NCI-H2171 (cell line): ENCODE data around the gene APBB2.
"Not testable (repeated sequence)": the region's sequence is repeated elsewhere in the genome, so short reads cannot be mapped to it uniquely, and the experiment has no call there.

Experiments
- DNase-seq: peaks from one replicate; lab custom pipeline; 2025; lab: John Stamatoyannopoulos, UW

APBB2 gene

DNA sequence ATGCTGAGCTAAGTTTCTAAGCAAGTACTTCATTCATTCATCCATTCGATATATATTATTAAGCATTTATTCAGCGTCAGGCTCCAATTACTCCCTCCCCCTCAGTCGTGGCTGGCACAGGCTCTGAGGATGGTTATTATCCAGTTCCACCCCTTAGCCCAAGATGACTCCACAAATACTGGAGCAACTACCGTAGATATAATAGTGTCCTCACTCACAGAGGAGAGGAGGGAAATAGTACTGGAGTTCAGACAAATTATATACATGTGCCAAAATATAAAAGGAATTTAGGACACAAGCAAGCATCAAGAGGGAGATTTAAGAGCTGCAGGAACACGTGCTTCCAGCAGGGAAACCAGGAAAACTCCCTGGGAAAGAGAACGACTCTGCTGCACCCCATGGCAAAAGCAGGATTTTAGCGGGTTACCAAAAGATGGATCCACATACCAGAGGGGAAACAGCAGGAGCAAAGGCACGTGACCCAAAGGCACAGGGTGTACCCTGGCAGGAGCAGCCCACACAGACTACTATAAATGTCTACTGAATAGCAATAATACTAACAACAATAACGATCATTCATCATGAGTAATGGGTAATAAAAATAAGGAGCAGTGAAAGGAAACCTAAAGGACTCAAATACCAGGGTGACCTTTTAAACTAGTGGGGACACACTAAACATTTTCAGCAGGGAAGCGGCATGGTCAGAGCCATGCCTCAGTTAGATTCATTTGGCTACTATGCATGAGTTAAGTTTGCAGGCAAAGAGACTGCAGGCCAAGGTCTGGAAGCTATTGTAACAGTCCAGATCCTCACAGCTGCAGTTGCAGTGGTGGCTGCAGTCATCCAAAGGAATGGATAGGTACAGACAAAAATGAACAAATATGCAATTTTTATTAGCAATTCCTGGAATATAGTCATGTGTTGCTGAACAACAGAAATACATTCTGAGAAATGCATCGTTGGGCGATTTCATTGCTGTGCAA, 153.7 kb downstream of the APBB2 start:
- DNase-seq, result no peak

DNA sequence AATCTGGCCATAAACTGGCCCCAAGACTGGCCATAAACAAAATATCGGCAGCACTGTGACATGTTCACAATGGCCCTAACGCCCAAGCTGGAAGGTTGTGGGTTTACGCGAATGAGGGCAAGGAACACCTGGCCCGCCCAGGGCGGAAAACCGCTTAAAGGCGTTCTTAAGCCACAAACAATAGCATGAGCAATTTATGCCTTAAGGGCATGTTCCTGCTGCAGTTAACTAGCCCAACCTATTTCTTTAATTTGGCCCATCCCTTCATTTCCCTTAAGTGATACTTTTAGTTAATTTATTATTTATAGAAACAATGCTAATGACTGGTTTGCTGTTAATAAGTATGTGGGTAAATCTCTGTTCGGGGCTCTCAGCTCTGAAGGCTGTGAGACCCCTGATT, 154.9 kb downstream of the APBB2 start:
- DNase-seq, result not testable (repeated sequence)

GRCh38 chr4:41058426-41058825, 155.9 kb downstream of the APBB2 start:
- no peak for DNase-seq

DNA sequence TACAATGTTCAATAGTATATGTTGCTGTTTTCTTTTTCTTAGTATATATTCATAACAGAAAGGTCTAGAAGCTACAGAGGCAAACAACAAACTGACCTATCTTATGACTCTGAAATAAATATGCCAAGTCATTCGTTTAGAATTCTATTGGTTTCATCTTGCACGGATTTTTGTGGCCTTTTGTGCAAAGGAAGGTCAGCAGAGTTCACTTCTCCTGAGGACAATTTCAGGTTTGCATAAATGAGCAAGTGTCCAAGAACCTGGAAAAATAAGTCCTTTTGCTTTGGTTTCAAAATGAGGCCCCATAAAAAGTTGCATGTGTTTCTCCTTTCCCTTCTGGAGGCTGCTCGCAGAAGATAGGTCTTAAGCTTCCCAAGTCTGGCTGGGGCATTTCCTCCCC, 156.9 kb downstream of the APBB2 start:
- no peak for DNase-seq

DNA sequence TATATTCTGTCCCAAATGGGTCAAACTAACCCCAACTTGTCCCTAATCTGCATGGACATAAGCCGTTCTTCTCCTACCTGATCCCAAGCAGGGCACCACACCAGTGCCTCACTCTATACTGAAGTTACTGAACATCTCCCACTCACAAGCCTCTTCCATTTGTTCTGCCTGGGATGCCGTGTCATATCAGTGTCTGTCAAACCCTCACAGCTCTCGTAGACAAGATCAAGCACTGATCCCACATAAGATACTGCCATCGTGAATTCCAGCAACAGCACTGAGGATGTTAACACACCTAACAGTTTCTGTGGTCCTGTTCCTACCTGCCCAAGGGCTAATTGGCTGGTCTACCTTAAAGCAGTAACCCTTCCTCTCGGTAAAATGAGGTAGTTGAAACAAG, 162.1 kb downstream of the APBB2 start:
- no peak for DNase-seq

DNA sequence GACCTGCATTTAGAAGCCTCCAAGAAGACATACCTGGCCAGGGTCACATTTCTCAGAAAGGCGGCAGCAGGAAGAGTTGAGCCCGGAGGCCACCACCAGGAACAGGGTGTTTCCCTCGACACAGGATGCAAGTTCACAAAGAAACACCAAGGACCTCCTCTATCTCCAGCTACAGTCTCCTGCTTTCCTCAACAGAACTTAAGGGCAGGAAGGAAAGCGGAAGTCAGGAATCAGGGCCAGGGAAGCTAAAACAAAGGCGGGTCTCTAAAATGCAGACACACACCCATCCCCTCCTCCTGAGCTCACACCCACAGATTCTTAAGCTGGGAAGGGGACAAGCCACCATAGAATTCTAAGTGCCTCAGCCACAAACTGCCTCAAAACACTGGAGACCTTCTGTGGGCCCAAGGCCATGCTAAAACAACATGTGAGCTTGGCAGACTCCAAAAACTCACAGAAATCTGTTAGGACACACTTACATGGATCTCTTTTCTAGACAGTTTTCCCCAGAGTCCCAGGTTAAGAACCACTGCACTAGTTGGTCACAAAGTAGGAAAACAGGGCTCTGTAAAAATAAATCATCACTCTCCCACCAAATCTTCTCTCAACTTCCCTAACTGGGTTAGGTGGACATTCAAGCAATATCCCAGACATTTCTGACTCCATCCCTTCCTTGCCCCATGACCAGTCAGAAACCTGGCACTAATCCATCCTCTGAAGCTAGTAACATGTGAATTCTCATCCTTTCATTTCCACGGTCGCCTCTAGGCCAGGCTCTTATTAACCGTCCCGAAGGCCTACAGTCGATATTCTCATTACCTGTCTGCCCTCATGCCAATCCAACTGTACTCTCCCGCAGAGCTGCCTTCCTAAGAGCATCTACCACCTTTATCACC, 163.2 kb downstream of the APBB2 start:
- DNase-seq, result no peak

DNA sequence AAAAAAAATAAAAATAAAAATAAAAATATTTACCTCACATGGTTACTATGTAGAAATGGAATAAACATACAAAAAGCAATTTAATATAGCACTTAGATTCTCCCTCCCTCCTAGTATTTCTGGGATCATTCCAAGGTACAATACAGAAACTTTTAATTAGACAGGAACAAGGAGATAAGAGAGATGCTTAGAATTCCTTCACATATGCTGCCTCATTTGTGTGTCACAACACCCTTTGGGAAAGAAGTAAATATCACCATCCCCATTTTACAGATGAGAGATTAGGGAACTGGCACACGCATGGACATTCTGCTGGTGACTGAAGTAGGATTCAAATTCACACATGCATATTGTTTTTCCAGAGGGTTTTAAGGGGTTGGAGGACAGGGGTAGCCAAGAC, 164.2 kb downstream of the APBB2 start:
- DNase-seq, result no peak

GRCh38 chr4:41049176-41049575, 165.2 kb downstream of the APBB2 start:
- not testable (repeated sequence) for DNase-seq

GRCh38 chr4:41044791-41045190, 169.6 kb downstream of the APBB2 start:
- no peak for DNase-seq

DNA sequence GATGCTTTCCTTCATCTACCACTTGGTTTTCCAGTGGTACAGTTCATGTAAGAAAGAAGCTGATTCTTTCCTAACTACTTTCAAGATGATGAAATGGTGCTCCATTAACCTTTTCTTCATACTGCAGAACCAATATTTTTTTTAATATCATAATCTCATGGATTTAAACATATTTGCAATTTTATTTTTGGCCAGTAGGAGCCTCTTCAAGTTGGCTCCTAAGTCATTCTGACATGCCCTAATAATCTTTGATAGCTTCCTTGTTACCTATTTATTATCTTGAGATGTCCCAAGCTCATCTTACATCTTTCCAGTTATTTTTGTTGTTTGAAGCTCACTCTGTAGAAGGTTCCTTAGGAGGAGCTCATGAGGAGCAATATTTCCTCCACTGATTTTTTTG, 170.2 kb downstream of the APBB2 start:
- no peak for DNase-seq

DNA sequence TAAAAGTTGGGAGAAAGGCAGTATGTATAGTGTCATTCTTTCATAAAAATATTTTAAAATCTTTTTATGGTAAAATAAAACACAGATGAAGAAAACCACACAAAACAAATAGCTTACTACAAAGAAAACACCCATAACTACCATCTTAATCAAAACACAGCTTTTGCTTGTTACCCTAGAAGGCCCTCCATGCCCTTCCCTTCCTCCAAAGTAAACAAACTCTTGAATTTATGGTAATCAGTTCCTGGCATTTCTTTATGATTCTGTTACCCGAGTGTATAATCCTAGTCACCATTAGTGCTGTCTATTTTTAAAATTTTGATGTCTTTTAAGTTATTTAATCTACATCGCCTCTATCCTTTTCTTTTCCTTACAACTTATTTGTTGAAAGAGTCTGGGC, 170.9 kb downstream of the APBB2 start:
- DNase-seq, result no peak

- no peak for DNase-seq
Observed at GRCh38 chr4:41041551-41041950, 172.8 kb downstream of the APBB2 start.

DNA sequence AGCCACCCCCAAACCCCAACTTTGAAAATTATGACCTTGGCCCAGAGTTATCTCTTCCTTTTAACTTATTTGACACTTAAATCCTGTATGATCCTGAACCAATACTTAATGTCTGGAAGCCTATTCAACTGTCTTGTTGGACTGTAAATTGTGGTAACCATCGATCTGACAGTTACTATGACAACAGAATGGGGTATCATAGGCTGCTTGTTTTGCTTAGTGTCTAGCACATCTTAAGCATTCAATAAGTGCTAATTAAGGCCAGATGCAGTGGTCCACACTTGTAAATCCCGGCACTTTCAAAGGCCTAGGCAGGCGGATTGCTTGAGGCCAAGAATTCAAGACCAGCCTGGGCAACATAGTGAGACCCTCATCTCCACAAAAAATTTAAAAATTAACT, 175.0 kb downstream of the APBB2 start:
- DNase-seq, result no peak

DNA sequence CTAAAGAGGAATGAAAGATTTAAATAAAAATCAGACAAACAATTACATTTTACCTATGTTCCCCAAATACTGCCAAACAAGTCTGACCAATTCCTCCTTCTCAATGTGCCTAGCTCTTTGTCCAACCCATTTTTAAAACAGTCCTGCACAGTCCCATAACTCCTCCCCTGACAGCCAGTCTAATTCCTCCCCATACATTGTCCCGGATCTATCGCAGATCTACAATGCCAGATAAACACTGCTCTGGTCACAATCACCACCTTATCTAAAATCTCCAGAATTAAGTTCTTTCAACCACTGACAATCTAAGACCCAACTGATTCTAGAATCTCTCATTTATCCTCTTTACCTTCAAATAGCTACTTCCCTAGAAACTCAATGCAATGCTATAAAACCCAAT, 176.0 kb downstream of the APBB2 start:
- DNase-seq, result no peak

DNA sequence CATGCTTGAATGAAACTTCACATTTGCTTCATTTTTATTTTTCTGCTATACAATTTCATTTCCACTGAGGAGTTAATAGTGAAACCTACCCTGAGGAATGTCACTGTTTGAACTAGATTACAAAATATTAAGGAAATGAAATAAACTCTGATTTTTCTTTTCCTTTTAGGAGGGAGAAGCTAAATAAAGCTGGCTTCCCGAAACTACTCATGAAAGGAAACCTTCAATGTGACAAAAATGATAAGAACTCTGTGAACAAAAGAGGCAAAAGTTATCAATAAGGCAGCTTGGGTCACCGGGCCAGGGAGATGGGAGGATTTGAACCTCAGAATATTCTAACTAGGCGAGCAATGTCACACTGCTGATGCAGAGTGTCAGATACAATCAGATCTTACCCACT, 185.2 kb downstream of the APBB2 start:
- no peak for DNase-seq

GRCh38 chr4:41028392-41029076, 185.8 kb downstream of the APBB2 start:
- no peak for DNase-seq

- DNase-seq, result no peak
Observed at GRCh38 chr4:41026971-41027370, 187.4 kb downstream of the APBB2 start.

DNA sequence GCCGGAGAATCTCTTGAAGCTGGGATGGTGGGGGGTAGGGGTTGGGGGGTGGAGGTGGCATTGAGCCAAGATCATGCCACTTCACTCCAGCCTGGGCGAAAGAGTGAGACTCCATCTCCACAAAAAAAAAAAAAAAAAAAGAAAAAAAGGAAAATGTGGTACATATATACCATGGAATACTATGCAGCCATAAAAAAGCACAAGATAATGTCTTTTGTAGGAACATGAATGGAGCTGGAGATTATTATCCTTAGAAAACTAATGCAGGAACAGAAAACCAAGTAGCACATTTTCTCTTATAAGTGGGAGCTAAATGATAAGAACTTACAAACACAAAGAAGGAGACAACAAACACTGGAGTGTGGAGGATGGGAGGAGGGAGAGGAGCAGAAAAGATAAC, 188.5 kb downstream of the APBB2 start:
- DNase-seq, result no peak

GRCh38 chr4:41024556-41025491, 189.5 kb downstream of the APBB2 start:
- peak; percentile 18 for DNase-seq

DNA sequence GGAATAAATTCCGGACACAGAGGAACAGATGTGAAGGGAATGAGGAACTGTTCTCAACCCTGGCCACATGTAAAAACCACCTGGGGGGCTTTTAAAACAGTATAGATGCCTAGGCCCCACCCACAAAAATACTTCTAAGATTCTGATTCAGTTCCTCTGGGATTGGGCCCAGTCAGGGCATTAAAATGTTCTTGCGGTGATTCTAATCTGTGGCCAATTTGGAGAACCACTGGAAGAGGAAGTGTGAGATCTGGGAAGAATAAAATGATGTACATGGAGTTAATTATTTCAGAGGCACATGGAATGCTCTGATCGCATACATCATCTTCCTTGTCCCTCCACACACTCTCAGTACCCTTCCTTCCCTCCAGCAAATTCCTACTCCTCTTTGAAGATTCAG, 192.2 kb downstream of the APBB2 start:
- DNase-seq, result no peak

DNA sequence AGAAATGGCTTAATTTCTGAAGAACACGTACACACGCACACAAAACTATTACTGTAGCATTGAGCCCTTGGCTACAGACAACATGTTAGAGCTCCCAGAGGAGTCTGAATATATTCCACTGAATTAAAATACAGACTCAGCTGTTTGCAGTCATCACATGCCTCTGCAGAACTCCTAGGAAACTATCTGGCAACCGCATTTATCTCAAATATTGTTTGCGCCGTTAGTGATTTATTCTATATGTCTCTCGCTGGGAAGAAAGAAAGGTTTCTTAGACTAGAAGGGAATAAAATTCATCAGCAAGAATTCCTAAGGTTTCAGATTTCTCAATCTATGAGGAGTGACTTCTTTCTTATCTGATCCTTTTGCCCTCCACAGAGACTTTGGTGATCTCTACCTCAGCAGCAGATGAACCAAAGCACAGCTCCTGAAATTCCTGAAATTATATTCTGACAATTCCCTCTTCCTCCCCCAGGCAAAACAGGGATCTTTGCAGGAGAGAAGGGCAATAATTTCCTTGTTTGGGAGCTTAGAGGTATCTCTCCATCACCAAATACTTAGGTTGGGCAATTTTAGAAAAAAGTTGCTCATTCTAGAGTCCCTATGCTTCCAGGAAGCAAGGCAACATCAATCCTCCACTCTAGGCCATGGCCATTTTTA, 199.2 kb downstream of the APBB2 start:
- DNase-seq, result no peak
